Neural progenitor cell (in vitro differentiated cells): ENCODE results near the gene CHD6. TPM values are rescaled to one million over a fixed set of nuclear protein-coding genes. Genes with fewer than 3 reads are reported as not detected.
A peak's percentile ranks its signal among the peaks of the same experiment; 100 is the strongest.

ENCODE experiments used
- DNase-seq: peaks from one replicate; pipeline ENCODE4 v3.0.0-alpha.2; 2016; ENCODE audit warnings: low spot score
- H2AFZ ChIP-seq: fragments of 200-600 bp; sonication (generic); replicated peaks from 2 replicates; pipeline ENCODE4 v1.6.1; 2016; ENCODE audit warnings: antibody characterized with exemption
- H3F3A ChIP-seq: fragments of 200-600 bp; sonication (generic); 2 replicates; pipeline ENCODE4 v1.6.1; 2016; ENCODE audit warnings: antibody characterized with exemption, low read depth
- H3K27ac ChIP-seq: fragments of 200-600 bp; sonication (generic); 2 replicates; pipeline ENCODE4 v1.5.1; 2016; ENCODE audit warnings: mild to moderate bottlenecking
- H3K27me3 ChIP-seq: fragments of 200-600 bp; sonication (generic); 2 replicates; pipeline ENCODE4 v1.6.1; 2016; ENCODE audit warnings: mild to moderate bottlenecking, moderate library complexity
- H3K36me3 ChIP-seq: fragments of 200-600 bp; sonication (generic); 2 replicates; pipeline ENCODE4 v1.5.1; 2016
- H3K4me1 ChIP-seq: fragments of 200-600 bp; sonication (generic); 2 replicates; pipeline ENCODE4 v1.6.1; 2016; ENCODE audit warnings: mixed run types
- H3K4me2 ChIP-seq: fragments of 200-600 bp; sonication (generic); 2 replicates; pipeline ENCODE4 v1.6.1; 2016
- H3K4me3 ChIP-seq: fragments of 200-600 bp; sonication (generic); 2 replicates; pipeline ENCODE4 v1.5.1; 2016
- H3K79me2 ChIP-seq: fragments of 200-600 bp; sonication (generic); 2 replicates; pipeline ENCODE4 v1.6.1; 2016; ENCODE audit warnings: low read depth
- H3K9ac ChIP-seq: fragments of 200-600 bp; sonication (generic); 2 replicates; pipeline ENCODE4 v1.6.1; 2016
- H3K9me3 ChIP-seq: fragments of 200-600 bp; sonication (generic); 2 replicates; pipeline ENCODE4 v1.5.1; 2016; ENCODE audit warnings: low read depth
- H4K20me1 ChIP-seq: fragments of 200-600 bp; sonication (generic); 2 replicates; pipeline ENCODE4 v1.6.1; 2016; ENCODE audit warnings: low read depth
- H3K27ac Mint-ChIP-seq: 3 replicates; pipeline ENCODE4 v1.8.0; 2021; ENCODE audit warnings: mixed read lengths
- H3K27me3 Mint-ChIP-seq: 2 replicates; pipeline ENCODE4 v1.8.0; 2022; ENCODE audit warnings: low read depth, mild to moderate bottlenecking, inconsistent platforms, moderate library complexity, mixed read lengths; ENCODE audit not compliant: insufficient read depth
- H3K36me3 Mint-ChIP-seq: 3 replicates; pipeline ENCODE4 v1.8.0; 2021; ENCODE audit warnings: mixed read lengths
- H3K4me1 Mint-ChIP-seq: 3 replicates; pipeline ENCODE4 v1.8.0; 2021; ENCODE audit warnings: mixed read lengths
- H3K4me3 Mint-ChIP-seq: 3 replicates; pipeline ENCODE4 v1.8.0; 2021; ENCODE audit warnings: mild to moderate bottlenecking, moderate library complexity, mixed read lengths
- H3K9me3 Mint-ChIP-seq: 3 replicates; pipeline ENCODE4 v1.8.0; 2020; ENCODE audit warnings: mixed read lengths
- CTCF ChIP-seq: fragments of 200-600 bp; sonication (generic); IDR thresholded peaks from 2 replicates; pipeline ENCODE4 v1.5.1; 2017; ENCODE audit warnings: antibody characterized with exemption, mild to moderate bottlenecking
- EZH2 ChIP-seq: fragments of 200-600 bp; sonication (generic); IDR thresholded peaks from 2 replicates; pipeline ENCODE4 v1.6.1; 2017; ENCODE audit warnings: antibody characterized with exemption, mild to moderate bottlenecking, moderate library complexity
- EZH2phosphoT487 ChIP-seq: fragments of 200-600 bp; sonication (generic); IDR thresholded peaks from 2 replicates; pipeline ENCODE4 v1.6.1; 2017; ENCODE audit warnings: antibody characterized with exemption
- total RNA-seq: library from RNA; depleted of rRNA; stranded (reverse); fragments of >200 nt; gene quantifications from 2 replicates; pipeline ENCODE4 v1.2.3, GENCODE V29; 2015; ENCODE audit warnings: low replicate concordance

The CHD6 gene
- total RNA-seq, 1 donor from 2014 or later, result 76.1 TPM

- Mint-ChIP-seq H3K4me1 (peaks cover 15% of the 10 kb centered on the region), H3K27me3 (peaks cover 21% of the 10 kb centered on the region), H3K9me3 (no peaks in the 10 kb centered on the region), H3K36me3 (no peaks in the 10 kb centered on the region), H3K27ac (no peak overlapping the region), H3K4me3 (peak overlapping the region; percentile 79)
- H3K27ac ChIP-seq, result no peak overlapping the region
- H3K4me1 ChIP-seq, result peaks cover 9% of the 10 kb centered on the region
- H2AFZ ChIP-seq, result no peak overlapping the region
- H3F3A ChIP-seq, result peaks cover 12% of the 10 kb centered on the region
- peak overlapping the region; percentile 100 for H3K4me2 ChIP-seq
- no peaks in the 10 kb centered on the region for H3K36me3 ChIP-seq
- peaks cover 63% of the 10 kb centered on the region for H3K27me3 ChIP-seq
- H4K20me1 ChIP-seq, result peaks cover 13% of the 10 kb centered on the region
- no peak overlapping the region for H3K9ac ChIP-seq
- H3K4me3 ChIP-seq, result peak overlapping the region; percentile 68
- TF ChIP-seq EZH2, result no peak
- no peak for TF ChIP-seq EZH2phosphoT487
- TF ChIP-seq CTCF, result no peak
- no peaks in the 10 kb centered on the region for H3K9me3 ChIP-seq
- no peaks in the 10 kb centered on the region for H3K79me2 ChIP-seq
- DNase-seq, result no peak
Observed at GRCh38 chr20:41364967-41365765, 253.0 kb downstream of the CHD6 start.

- TF ChIP-seq CTCF (no peak), EZH2phosphoT487 (no peak), EZH2 (no peak)
- Histone ChIP-seq H3K27me3 (peaks cover 56% of the 10 kb centered on the region), H3K36me3 (no peaks in the 10 kb centered on the region), H3K9ac (no peak overlapping the region), H3K79me2 (no peaks in the 10 kb centered on the region), H3F3A (peaks cover 12% of the 10 kb centered on the region), H3K27ac (no peak overlapping the region), H3K4me1 (peaks cover 9% of the 10 kb centered on the region), H4K20me1 (peaks cover 13% of the 10 kb centered on the region), H3K4me3 (no peak overlapping the region), H3K9me3 (no peaks in the 10 kb centered on the region), H2AFZ (no peak overlapping the region), H3K4me2 (no peak overlapping the region)
- Mint-ChIP-seq H3K4me1 (peaks cover 18% of the 10 kb centered on the region), H3K9me3 (no peaks in the 10 kb centered on the region), H3K36me3 (no peaks in the 10 kb centered on the region), H3K27me3 (peaks cover 21% of the 10 kb centered on the region), H3K4me3 (peak overlapping the region; percentile 52), H3K27ac (no peak overlapping the region)
- no peak for DNase-seq
Observed at GRCh38 chr20:41364236-41364855, 253.8 kb downstream of the CHD6 start.

GRCh38 chr20:41363601-41364000 is 254.6 kb downstream of the CHD6 start:
- TF ChIP-seq CTCF (no peak), EZH2 (no peak), EZH2phosphoT487 (no peak)
- Histone ChIP-seq H3K27ac (no peak overlapping the region), H3K79me2 (no peaks in the 10 kb centered on the region), H3K4me2 (no peak overlapping the region), H3K27me3 (peaks cover 49% of the 10 kb centered on the region), H3K9me3 (no peaks in the 10 kb centered on the region), H3K4me1 (peaks cover 9% of the 10 kb centered on the region), H2AFZ (no peak overlapping the region), H3K9ac (no peak overlapping the region), H3K36me3 (no peaks in the 10 kb centered on the region), H3F3A (peaks cover 12% of the 10 kb centered on the region), H4K20me1 (peaks cover 13% of the 10 kb centered on the region), H3K4me3 (no peak overlapping the region)
- H3K27ac Mint-ChIP-seq, result no peak overlapping the region
- DNase-seq, result no peak
- H3K36me3 Mint-ChIP-seq, result no peaks in the 10 kb centered on the region
- peaks cover 19% of the 10 kb centered on the region for H3K27me3 Mint-ChIP-seq
- H3K4me1 Mint-ChIP-seq, result peaks cover 18% of the 10 kb centered on the region
- H3K9me3 Mint-ChIP-seq, result no peaks in the 10 kb centered on the region
- no peak overlapping the region for H3K4me3 Mint-ChIP-seq
